HG02840 (cell line): ENCODE data around the gene MRPL11.

Experiments used
- ATAC-seq: cut with Tn5 transposase; IDR thresholded peaks from one replicate; pipeline ENCODE4 v1.9.1; 2021; ENCODE audit warnings: mild to moderate bottlenecking, moderate library complexity, moderate number of reproducible peaks; ENCODE audit not compliant: unreplicated experiment, low FRiP score

The MRPL11 gene

DNA sequence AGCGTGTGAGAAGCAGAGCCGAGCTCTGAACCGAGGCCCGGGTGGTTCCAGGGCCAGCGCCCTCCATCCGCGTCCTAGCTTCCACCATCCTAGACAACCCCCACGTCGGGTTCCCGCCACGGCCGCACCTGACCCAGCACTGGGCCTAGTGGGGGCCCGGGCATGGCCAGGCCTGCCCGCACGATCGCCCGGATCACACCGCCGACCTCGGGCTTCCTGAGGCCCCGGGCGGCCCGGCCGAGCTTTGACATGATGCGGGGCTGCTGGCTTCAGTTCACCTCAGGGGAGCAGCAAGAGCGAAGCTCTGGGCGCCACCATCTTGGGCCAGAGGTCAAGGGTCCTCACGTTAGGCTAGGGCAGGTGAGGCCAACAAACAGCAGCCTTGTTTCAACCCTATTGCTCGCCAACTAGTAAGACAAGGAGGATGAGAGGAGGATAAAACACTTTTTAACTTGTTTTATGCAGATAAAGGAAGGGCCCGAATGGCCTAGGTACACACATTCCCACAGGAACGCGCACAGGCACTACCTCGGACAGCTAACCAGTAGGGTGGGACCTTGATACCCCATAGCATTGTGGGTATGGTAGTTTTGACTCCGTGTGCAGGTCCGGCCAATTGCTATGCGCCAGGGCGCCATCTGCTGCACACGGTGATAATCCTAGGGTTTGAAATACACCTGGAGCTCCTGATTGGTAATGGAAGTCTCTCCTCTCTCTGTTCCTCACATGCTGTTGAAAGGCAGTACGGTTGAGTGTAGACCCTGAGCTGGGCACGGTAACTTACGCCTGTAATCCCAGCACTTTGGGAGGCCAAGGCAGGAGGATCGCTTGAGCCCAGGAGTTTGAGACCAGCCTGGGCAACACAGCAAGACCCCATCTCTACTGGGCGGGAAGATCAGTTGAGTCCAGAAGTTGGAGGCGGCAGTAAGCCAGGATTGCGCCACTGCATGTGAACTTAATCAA is at the start of gene MRPL11:
MRPL11 (minus strand) TSS at position 345 of the 963 bp plus-strand sequence; CDS start at position 251, 94 bp downstream.
- peak; percentile 88 for ATAC-seq

DNA sequence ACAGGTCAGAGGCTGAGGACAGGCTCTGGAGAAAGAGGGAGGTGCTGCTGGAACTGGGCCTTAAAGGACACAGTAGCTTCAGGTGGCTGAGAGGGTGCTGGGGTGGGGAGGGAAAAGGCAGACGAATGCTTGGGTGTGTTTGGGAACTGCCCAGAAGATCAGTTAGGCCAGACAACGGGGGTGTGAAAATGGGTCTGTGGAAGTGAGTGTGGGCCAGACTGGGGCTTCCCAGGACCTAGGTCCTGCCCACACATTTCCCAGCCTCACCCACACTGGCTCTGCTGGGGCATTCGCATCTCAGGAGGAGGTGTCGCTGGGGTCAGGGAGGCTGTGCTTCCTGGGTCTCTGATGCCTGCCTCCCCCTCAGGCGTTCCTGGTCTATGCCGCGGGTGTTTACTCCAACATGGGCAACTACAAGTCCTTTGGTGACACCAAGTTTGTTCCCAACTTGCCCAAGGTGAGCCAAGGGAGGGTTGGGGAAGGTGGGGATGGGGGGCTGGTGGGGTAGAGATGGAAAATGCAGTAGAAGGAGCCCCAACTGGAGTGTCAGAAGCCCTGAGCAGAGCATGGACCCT is 46.2 kb upstream of the MRPL11 start:
- ATAC-seq: no peak

DNA sequence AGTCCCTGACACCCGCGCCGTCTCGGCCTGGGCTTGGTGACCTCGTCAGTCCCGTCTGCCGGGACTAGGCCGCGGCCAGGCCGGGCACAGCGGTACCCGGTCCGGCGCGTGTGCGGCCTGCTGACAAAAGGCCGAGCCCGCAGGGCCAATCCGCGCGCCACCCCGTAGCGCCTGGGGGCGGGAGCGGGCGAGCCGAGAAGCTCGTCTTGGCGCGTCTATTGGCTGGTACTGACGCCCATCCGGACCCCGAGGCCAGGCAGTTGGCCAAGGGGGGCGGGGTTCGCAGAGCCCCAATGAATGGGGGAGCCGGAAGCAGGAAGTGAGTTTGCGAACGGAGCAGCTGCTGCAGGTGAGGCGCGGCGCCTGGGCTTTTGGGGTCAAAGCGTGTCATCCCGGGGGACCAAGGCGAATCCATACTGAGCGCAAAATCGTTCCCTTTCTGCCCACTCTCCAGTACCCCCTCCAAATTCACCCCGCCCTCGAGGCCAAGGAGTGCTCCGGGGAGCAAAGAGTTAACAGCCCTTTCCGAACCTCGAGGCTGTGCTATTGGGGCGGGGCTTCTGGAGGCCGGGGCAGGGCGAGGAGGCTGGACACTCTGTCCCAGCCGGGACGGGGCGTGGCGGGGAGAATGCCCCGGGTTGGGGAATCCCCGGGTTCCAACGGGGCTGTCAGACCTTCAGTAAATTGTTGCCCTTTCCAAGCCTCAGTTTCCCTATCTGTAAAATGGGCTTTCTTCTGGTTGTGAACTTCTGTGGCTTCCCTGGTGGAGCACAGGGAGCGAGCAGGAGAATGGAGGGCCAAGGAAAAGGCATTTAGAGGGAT is 41.7 kb upstream of the MRPL11 start, which contains the start of gene DPP3:
DPP3 (plus strand) TSS at position 318 of the 822 bp plus-strand sequence. CDS start 1,767 bp downstream, outside the sequence.
- ATAC-seq: peak; percentile 89

DNA sequence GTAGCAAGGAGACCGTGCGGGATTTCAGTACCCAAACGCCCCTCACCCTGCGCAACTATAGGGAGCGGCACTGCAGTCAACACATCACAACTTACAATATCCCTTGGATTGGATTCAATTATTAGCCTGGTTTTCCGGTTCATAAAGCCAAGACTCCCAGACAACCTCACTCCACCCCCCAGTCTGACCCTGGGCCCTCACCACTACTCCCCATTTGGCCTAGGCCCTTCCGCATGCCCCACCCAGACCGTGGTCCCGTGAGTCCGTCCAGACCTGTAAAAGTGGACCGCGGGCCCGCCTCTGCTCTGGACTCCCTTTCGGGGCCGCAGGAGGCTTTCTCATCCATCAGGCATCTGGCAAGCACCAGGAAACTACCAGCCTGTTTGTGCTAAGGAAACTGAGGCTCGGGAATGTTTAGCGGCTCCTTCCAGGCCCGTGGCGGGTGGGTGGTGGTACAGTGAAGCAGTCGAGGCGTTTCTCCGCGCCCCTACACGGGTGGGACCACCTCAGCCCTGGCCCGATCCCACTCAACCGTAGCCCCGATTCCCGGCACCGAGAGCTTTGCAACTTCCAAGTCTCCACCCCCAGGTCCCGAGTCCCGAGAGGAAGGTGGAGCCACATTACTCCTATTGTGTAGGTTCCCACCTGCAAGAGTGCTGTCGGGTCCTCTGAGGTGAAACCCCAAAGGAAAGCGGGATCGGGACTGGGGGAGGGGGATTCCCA is 40.9 kb upstream of the MRPL11 start:
- no peak for ATAC-seq

DNA sequence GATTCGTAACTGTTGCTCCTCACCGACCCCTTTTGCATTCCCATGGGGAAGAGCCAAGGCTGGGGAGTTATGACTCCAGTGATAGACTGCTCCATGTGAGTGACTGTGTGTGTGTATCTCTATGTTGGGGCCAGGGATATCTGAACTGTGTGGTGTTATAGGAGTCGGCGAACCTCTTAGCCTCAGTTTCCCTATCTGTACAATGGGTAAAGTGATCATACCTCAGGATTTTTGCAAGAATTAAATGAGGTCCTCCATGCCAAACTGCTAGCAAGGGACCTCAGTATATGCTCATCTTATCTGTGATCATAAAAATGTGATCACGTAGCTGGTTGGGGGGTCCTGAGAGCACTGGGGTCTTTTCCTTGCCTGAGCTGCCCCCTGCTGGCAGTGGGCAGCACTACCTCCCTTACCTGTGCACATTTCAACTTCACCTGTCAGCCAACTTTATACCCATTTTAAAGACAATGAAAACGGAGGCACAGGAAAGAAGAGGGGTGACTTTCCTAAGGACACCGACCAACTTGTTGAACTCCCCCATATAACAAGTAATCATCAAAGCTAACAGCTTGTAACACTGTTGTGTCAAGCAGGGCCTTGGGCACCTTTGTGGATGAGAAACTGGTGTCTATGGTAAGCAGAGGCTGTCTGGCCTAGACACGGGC is 40.2 kb upstream of the MRPL11 start:
- ATAC-seq: no peak

DNA sequence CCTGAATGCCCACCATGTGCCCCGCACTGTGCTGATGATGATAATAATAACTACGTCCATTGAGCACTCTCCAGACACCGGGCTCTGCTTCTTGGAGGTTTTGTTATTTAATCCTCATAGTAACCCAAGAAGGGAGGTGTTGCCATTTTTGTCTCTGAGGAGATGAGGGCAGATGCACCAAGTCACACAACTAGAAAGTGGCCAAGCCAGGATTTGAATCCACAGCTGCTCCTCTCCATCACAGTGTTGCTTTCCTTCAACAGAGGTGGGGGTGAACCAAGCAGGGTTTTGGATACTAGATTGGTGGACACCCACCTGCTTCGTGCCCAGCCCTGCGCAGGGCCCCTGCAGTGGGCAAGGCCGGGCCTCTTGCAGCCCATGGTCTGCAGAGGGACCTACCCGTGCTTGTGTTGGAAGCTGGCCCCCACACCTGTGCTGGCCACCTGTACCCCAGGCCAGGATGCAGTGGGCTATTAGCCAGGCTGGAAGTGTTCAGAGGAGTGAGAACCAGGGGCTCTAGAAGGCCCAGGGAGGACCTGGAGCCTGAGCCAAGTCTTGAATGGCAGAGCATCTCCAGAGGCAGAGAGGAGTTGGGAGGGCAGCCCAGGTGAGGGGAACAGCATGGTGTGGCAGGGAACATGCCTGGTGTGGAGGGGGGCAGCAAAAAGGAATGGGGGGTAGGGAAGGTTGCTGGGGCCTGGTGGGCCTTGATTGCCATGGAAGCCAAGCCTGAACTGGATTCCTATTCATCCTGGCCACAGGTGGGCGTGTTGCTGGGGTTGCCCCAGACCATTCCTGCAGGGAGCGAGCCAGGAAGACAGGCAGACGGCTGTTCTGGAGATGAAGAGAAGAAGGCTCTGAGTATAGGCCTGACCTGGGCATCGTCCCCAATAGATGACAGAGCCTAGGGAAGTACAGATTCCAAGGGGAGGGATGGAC is 38.9 kb upstream of the MRPL11 start:
- no peak for ATAC-seq

DNA sequence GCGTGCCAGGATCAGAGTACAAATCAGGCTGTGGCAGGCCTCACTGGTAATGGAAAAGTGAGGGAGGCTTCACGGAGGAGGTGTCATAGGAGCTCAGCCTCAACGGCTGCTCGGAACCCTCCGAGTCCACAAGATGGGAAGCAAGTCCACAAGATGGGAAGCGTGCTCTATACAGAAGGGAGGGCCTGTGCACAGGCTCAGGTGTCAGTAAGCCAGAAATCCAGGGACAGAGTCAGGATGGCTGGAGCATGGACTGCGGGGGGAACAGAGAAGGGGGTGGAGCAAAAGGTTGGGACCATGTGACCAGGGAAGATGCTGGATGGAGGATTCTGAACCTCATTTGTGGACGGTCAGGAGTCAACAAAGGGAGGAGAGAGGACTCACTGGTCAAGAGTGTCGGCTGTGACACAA is 38.2 kb upstream of the MRPL11 start:
- ATAC-seq: no peak

DNA sequence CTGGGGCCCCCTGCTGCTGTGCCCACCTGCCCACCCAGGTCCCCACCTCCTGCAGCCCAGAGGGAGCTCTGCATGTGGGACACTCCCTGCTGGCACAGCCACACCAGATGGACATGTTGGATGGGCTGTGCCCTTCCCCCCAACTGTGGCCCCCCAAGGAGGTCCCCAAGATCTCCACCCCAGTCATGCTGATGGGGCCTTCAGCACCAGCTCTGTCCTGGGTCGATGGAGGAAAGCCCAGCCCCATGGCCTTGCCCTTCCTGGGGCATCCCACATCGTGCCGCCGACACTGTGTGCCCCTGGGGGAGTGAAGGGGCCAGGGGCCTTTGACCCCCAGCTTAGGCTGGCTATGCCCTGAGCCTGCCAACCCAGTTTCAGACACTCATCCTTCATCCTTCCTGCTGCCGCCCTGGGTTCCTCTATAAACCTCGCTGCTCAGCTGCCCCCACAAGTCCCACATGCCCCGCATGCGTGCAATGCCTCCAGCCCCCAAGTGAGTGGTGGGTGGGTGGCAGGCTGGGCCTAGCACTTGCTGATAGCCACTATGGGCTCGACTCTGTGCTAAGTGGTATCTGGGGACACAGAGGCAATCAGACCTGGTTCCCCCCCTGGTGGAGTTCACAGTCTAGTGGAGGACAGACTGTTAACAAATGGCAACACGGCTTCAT is 37.7 kb upstream of the MRPL11 start:
- no peak for ATAC-seq

DNA sequence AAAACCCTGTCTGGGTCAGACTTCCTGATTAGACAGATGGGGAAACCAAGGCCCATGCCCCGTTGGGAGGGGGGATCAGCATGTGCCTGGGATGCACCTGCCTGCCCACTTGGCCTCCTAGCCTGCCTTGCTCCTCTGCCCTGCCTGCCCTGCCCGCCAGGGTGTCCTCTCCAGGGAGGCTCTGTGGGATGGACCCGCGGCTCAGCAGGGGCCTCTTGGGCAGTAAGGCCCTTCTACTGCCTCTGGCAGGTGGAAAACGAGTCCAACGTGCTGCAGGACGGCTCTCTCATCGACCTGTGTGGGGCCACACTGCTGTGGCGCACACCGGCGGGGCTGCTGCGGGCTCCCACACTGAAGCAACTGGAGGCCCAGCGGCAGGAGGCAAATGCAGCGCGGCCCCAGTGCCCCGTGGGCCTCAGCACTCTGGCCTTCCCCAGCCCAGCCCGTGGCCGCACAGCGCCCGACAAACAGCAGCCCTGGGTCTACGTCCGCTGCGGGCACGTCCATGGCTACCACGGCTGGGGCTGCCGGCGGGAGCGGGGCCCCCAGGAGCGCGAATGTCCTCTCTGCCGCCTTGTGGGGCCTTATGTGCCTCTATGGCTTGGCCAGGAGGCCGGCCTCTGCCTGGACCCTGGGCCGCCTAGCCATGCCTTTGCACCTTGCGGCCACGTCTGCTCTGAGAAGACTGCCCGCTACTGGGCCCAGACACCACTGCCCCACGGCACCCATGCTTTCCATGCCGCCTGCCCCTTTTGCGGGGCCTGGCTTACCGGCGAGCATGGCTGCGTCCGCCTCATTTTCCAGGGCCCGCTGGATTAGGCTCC is 36.9 kb upstream of the MRPL11 start:
- no peak for ATAC-seq

DNA sequence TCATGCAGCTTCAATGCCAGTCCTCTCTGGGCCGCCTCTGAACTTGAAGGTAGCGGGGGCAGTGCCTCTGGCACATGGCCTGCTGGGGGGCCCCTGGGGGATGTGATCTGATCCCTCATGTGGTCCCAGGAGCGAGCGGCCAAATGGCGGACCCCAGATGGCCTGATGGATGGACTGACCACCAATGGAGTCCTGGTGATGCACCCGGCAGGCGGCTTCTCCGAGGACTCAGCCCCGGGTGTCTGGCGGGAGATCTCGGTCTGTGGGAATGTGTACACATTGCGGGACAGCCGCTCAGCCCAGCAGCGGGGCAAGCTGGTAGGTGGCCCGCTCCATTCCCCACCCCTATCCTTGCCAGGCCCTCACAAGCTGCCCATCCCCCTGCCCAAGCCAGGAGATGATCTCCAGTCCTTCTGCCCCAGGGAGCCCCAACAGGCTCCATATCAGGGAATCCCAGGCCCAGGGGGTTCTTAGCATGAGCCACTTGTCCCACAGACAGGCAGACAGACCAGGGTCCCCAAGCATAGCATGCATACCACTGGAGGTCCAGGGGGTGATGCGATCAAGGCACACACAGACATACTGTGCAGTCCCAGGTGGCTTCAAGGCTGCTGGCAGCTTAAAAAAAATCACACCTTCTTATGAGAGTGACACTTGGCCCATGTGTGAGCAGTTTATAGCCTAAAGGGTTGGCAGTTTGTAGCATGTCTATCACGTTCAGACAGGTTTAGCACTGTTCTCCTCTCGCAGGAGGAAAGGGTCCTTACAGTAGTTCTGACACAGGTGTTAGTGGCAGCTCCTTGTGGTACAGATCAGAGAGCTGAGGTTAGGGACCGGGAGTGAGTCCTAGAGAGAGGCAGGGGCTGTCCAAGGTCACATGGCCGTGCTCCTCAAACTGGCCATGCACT is 35.2 kb upstream of the MRPL11 start:
- no peak for ATAC-seq

DNA sequence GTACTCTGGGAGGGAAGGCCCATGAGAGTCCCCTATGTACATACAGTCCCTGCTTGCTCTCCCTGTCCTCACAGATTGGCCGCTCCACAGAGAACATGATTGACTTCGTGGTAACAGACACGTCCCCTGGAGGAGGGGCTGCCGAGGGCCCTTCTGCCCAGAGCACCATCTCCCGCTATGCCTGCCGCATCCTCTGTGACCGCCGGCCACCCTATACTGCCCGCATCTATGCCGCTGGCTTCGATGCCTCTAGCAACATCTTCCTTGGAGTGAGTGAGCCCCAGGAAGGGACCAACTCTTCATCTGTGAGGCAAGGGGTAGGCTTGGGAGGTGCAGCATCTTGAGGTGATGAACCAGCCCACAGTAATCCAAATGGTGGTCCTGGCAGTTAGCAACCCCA is 34.5 kb upstream of the MRPL11 start:
- no peak for ATAC-seq

DNA sequence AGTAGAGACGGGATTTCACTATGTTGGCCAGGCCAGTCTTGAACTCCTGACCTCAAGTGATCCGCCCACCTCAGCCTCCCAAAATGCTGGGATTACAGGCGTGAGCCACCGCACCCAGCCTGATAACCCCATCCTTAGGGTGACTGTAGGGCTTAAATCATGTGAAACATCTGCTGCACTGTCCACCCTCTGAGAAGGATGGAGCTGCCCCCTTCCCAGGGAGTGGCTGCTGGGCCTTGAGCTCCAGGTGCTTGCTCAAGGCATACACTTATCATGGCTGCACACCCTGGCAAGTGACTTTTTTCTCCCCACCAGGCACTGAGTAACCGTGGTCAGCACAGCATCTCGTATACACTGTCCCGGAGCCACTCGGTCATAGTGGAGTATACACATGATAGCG is 33.4 kb upstream of the MRPL11 start:
- ATAC-seq: no peak

DNA sequence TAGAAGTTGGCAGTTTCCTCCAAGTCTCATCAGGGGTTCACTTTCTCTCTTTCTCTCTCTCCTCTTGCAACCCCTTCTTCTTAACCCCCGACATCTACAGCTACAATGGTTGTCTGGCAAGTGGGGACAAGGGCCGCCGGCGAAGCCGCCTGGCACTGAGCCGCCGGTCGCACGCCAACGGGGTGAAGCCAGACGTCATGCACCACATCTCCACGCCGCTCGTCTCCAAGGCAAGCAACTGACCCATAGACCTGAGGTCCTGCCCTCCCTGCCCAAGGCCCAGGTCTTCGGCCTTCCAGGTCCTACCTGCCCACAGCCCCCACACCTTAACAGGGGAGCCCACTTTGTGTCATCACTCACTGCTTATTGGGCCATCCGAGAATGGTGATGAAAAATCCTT is 32.5 kb upstream of the MRPL11 start:
- no peak for ATAC-seq

DNA sequence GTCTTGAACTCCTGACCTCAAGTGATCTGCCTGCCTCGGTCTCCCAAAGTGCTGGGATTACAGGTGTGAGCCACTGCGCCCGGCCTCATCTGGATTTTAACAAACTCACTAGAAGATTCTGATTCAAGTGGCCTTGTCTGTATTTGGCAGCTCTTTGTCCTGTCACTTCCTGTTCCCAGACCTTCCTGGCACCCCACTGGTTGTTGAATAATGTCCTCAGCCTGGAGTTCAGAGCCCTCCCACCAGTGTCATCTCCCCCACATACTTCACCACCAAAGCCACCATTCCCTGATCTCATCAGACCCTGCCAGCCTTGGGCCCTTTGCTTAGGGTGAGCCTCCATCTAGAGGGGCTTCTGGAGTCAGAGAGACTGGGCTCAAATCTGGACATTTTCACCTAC is 31.4 kb upstream of the MRPL11 start:
- ATAC-seq: no peak

DNA sequence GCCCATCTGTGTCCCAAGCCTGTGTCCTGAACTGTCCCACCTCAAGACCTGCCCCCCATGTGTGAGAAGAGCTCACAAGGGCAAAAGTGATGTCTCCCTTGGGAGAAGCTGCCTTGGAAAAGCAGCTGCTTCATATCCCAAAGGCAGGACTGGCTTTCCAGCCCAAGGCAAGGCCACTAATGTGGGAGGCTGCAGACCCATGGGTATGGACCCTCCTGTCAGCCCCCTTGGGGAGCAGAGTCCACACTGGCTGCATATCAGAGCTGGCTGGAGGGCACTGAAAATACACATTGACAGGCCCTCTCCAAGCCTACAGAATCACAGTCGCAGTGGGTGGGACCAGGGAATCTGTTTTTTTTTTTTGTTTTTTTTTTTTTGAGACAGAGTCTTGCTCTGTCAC is 30.8 kb upstream of the MRPL11 start:
- ATAC-seq: no peak

DNA sequence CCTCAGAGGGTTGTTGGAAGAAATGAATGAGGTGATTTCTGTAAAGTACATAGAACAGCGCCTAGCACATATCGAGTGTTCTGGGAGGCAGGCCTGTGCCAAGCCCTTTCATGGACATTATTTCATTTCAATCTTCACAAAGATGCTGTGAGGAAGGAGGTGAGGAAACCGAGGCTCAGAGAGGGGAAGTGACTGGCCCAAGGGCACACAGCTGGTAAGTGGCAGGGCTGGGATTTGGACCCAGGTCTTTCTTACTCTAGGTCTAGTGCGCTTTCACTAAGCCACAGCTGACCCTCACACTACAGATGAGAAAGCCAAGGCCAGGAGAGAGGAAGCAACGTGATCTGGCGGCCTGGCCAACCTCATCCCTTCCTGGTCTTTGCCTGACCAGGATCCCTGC is 30.0 kb upstream of the MRPL11 start:
- ATAC-seq: no peak
